GM12878 (cell line): Measurements from ENCODE around the gene C1orf141.
"Not testable (repeated sequence)": the region's sequence is repeated elsewhere in the genome, so short reads cannot be mapped to it uniquely, and the experiment has no call there.

Experiments used
- CBX3 ChIP-seq: fragments of 200-600 bp; sonication (generic); IDR thresholded peaks from 2 replicates; pipeline ENCODE4 v1.6.1; 2016; ENCODE audit warnings: low read depth, borderline replicate concordance
- CEBPB ChIP-seq, 2 experiments: fragments of 150-350 bp in 1 of 2; IDR thresholded peaks; 2 replicates each; pipeline ENCODE4 v1.6.1; 2012 to 2014; ENCODE audit warnings: low read depth in 2 of 2, low read length in 2 of 2, borderline replicate concordance in 1 of 2, inconsistent platforms in 1 of 2
- EP300 ChIP-seq, 2 experiments: fragments of 150-350 bp in 1 of 2; IDR thresholded peaks; 2 replicates each; pipeline ENCODE4 v1.6.1; 2011 to 2012; ENCODE audit warnings: low read depth in 2 of 2, low read length in 2 of 2, borderline replicate concordance in 1 of 2, improper control_type of control experiment in 1 of 2, inconsistent platforms in 1 of 2; ENCODE audit not compliant: control insufficient read depth in 1 of 2
- EZH2 ChIP-seq: IDR thresholded peaks from 2 replicates; pipeline ENCODE4 v1.6.1; 2012; ENCODE audit warnings: low read depth, mild to moderate bottlenecking, control low read depth, inconsistent platforms, low read length, borderline replicate concordance; ENCODE audit not compliant: control insufficient read depth
- IKZF1 ChIP-seq: fragments of 450-650 bp; conservative IDR thresholded peaks from 2 replicates; pipeline ENCODE4 v1.6.1; 2017; ENCODE audit warnings: antibody characterized with exemption, mild to moderate bottlenecking
- JUND ChIP-seq: IDR thresholded peaks from 2 replicates; pipeline ENCODE4 v1.6.1; 2012; ENCODE audit warnings: low read depth, mild to moderate bottlenecking, low read length, improper control_type of control experiment, moderate library complexity
- POLR2A ChIP-seq: IDR thresholded peaks from 2 replicates; pipeline ENCODE4 v1.6.1; 2011; ENCODE audit warnings: low read depth, mild to moderate bottlenecking, low read length
- POLR2AphosphoS5 ChIP-seq: IDR thresholded peaks from 2 replicates; pipeline ENCODE4 v1.6.1; 2011; ENCODE audit warnings: mild to moderate bottlenecking, low read length, inconsistent platforms
- RFX5 ChIP-seq: IDR thresholded peaks from 2 replicates; pipeline ENCODE4 v1.6.1; 2011; ENCODE audit warnings: low read depth, low read length, improper control_type of control experiment
- STAT1 ChIP-seq: fragments of 450-650 bp; conservative IDR thresholded peaks from 2 replicates; pipeline ENCODE4 v1.6.1; 2014; ENCODE audit warnings: antibody characterized with exemption, mild to moderate bottlenecking
- TF ChIP-seq, protein P1 (sequence below), 3 experiments: IDR thresholded peaks in 2 of 3; conservative IDR thresholded peaks in 1 of 3; 2 replicates each; pipeline ENCODE4 v1.5.1; 2011; ENCODE audit warnings: low read depth in 3 of 3, low read length in 3 of 3, mild to moderate bottlenecking in 3 of 3, control low read depth in 2 of 3, moderate library complexity in 2 of 3, inconsistent platforms in 1 of 3, mixed read lengths in 1 of 3; ENCODE audit not compliant: control insufficient read depth in 2 of 3, insufficient read depth in 1 of 3; ENCODE audit errors: extremely low read depth in 1 of 3

DNA sequence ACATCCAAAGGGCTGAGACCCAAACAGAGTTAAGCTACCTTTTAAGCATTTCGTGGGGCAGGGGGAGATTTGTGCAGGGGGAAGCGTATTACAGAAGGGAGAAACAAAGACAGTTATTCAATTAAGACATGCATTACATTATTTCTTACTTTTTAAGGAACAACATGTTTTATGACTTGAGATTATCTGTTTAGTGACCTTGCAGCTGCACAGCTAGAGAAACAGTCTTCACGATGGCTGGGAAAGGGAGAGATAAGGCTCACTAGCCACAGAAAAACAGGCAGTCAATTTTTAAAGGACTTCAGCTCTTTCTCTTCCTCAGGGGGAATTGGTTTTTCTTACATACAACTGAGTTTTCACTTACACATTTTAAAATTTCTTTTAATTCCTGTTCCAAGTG is 7.1 kb upstream of the C1orf141 start:
- not testable (repeated sequence) for TF ChIP-seq JUND; STAT1; POLR2A; IKZF1; EP300 (IDR thresholded peaks at IDR 0.05; ENCODE audit: borderline replicate concordance in 1 of 2, control insufficient read depth in 1 of 2, low read depth in 2 of 2, low read length in 2 of 2); RFX5; CBX3; CEBPB (IDR thresholded peaks at IDR 0.05; ENCODE audit: borderline replicate concordance in 1 of 2, low read depth in 2 of 2, low read length in 2 of 2); EZH2; POLR2AphosphoS5
- TF ChIP-seq, protein P1, sequence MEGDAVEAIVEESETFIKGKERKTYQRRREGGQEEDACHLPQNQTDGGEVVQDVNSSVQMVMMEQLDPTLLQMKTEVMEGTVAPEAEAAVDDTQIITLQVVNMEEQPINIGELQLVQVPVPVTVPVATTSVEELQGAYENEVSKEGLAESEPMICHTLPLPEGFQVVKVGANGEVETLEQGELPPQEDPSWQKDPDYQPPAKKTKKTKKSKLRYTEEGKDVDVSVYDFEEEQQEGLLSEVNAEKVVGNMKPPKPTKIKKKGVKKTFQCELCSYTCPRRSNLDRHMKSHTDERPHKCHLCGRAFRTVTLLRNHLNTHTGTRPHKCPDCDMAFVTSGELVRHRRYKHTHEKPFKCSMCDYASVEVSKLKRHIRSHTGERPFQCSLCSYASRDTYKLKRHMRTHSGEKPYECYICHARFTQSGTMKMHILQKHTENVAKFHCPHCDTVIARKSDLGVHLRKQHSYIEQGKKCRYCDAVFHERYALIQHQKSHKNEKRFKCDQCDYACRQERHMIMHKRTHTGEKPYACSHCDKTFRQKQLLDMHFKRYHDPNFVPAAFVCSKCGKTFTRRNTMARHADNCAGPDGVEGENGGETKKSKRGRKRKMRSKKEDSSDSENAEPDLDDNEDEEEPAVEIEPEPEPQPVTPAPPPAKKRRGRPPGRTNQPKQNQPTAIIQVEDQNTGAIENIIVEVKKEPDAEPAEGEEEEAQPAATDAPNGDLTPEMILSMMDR (IDR thresholded peaks at IDR 0.05 in 2 of 3, conservative IDR thresholded peaks at IDR 0.05 in 1 of 3; ENCODE audit: control insufficient read depth in 2 of 3, extremely low read depth in 1 of 3, insufficient read depth in 1 of 3, low read depth in 3 of 3, low read length in 3 of 3), result not testable (repeated sequence)
